SK-N-SH treated with all-trans-retinoic acid at 6 μM for 48 hours (cell line): ENCODE results near the gene QRSL1.

ENCODE experiments used
- ATAC-seq: fragments of 200-7000 bp; cut with Tn5 transposase; 3 replicates; pipeline ENCODE4 v1.9.1; 2020; ENCODE audit warnings: mild to moderate bottlenecking, moderate library complexity
- ARNTL ChIP-seq: fragments of 450-650 bp; formaldehyde crosslinking; IDR thresholded peaks from 2 replicates; pipeline ENCODE4 v1.5.0; 2020; ENCODE audit warnings: low read depth, mild to moderate bottlenecking, moderate library complexity, borderline replicate concordance
- CSDC2 ChIP-seq: fragments of 250-450 bp; sonication (Bioruptor Pico); IDR thresholded peaks from 2 replicates; pipeline ENCODE4 v1.5.0; 2020; ENCODE audit warnings: mild to moderate bottlenecking, moderate library complexity
- ESRRG ChIP-seq: fragments of 250-450 bp; sonication (Bioruptor Pico); IDR thresholded peaks from 2 replicates; pipeline ENCODE4 v1.6.1; 2021; ENCODE audit warnings: mild to moderate bottlenecking
- OSR1 ChIP-seq: fragments of 250-450 bp; sonication (Bioruptor Pico); IDR thresholded peaks from 2 replicates; pipeline ENCODE4 v1.8.0; 2022; ENCODE audit warnings: moderate library complexity, mild to moderate bottlenecking, inconsistent platforms
- PPARA ChIP-seq: fragments of 250-450 bp; sonication (Bioruptor Pico); IDR thresholded peaks from 2 replicates; pipeline ENCODE4 v1.5.0; 2020; ENCODE audit warnings: mild to moderate bottlenecking, borderline replicate concordance
- RARB ChIP-seq: fragments of 250-450 bp; sonication (Bioruptor Pico); IDR thresholded peaks from 2 replicates; pipeline ENCODE4 v1.8.0; 2021; ENCODE audit warnings: mild to moderate bottlenecking, moderate library complexity
- SNAI2 ChIP-seq: fragments of 250-450 bp; sonication (Bioruptor Pico); IDR thresholded peaks from 2 replicates; pipeline ENCODE4 v1.5.0; 2020; ENCODE audit warnings: mild to moderate bottlenecking, moderate library complexity
- TCF4 ChIP-seq: fragments of 250-450 bp; sonication (Bioruptor Pico); IDR thresholded peaks from 2 replicates; pipeline ENCODE4 v1.8.0; 2021; ENCODE audit warnings: mild to moderate bottlenecking, moderate library complexity, borderline replicate concordance
- TOX ChIP-seq: fragments of 250-450 bp; sonication (Bioruptor Pico); IDR thresholded peaks from 2 replicates; pipeline ENCODE4 v1.8.0; 2021; ENCODE audit warnings: mild to moderate bottlenecking, moderate library complexity, borderline replicate concordance
- ZC3H10 ChIP-seq: fragments of 250-450 bp; sonication (Bioruptor Pico); IDR thresholded peaks from 2 replicates; pipeline ENCODE4 v1.5.1; 2021; ENCODE audit warnings: mild to moderate bottlenecking, moderate library complexity
- ZFP3 ChIP-seq: fragments of 250-450 bp; sonication (Bioruptor Pico); IDR thresholded peaks from 2 replicates; pipeline ENCODE4 v1.5.0; 2020; ENCODE audit warnings: mild to moderate bottlenecking, moderate library complexity
- ZFP30 ChIP-seq: fragments of 450-650 bp; formaldehyde crosslinking; IDR thresholded peaks from 2 replicates; pipeline ENCODE4 v1.5.0; 2022; ENCODE audit warnings: mild to moderate bottlenecking, moderate library complexity
- ZNF70 ChIP-seq: fragments of 450-650 bp; formaldehyde crosslinking; IDR thresholded peaks from 2 replicates; pipeline ENCODE4 v1.5.0; 2020; ENCODE audit warnings: mild to moderate bottlenecking, moderate library complexity
- ZNF8 ChIP-seq: fragments of 450-650 bp; formaldehyde crosslinking; IDR thresholded peaks from 2 replicates; pipeline ENCODE4 v1.5.0; 2020; ENCODE audit warnings: mild to moderate bottlenecking, moderate library complexity
- TF ChIP-seq, protein P1 (sequence below): fragments of 250-450 bp; sonication (Bioruptor Pico); IDR thresholded peaks from 2 replicates; pipeline ENCODE4 v1.5.0; 2020; ENCODE audit warnings: mild to moderate bottlenecking, moderate library complexity
- TF ChIP-seq, protein P2 (sequence below): fragments of 250-450 bp; sonication (Bioruptor Pico); IDR thresholded peaks from 2 replicates; pipeline ENCODE4 v1.5.1; 2020; ENCODE audit warnings: low read depth, mild to moderate bottlenecking, moderate library complexity
- TF ChIP-seq, protein P3 (sequence below): fragments of 250-450 bp; sonication (Bioruptor Pico); IDR thresholded peaks from 2 replicates; pipeline ENCODE4 v1.5.1; 2021; ENCODE audit warnings: mild to moderate bottlenecking, moderate library complexity
- TF ChIP-seq, protein P4 (sequence below): fragments of 250-450 bp; sonication (Bioruptor Pico); IDR thresholded peaks from 2 replicates; pipeline ENCODE4 v1.8.0; 2020; ENCODE audit warnings: mild to moderate bottlenecking, moderate library complexity, borderline replicate concordance
- TF ChIP-seq, protein P5 (sequence below): fragments of 250-450 bp; sonication (Bioruptor Pico); IDR thresholded peaks from 2 replicates; pipeline ENCODE4 v1.8.0; 2021; ENCODE audit warnings: low read depth, mild to moderate bottlenecking, moderate library complexity, borderline replicate concordance

QRSL1 gene

DNA sequence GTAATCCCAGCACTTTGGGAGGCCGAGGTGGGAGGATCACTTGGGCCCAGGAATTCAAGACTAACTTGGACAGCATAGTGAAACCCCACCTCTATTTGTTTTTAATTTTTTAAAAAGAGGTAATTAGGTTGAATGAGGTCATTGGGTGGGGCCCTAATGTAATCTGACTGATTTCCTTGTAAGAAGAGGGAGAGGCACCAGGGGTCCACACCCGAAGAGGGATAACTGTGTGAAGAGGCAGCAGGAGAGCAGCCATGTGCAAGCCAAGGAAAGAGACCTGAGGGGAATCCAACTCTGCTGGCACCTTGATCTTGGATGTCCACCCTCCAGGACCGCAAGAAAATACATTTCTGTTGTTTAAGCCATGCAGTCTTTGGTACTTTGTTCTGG, 63.4 kb downstream of the QRSL1 start:
- TF ChIP-seq, protein P1, sequence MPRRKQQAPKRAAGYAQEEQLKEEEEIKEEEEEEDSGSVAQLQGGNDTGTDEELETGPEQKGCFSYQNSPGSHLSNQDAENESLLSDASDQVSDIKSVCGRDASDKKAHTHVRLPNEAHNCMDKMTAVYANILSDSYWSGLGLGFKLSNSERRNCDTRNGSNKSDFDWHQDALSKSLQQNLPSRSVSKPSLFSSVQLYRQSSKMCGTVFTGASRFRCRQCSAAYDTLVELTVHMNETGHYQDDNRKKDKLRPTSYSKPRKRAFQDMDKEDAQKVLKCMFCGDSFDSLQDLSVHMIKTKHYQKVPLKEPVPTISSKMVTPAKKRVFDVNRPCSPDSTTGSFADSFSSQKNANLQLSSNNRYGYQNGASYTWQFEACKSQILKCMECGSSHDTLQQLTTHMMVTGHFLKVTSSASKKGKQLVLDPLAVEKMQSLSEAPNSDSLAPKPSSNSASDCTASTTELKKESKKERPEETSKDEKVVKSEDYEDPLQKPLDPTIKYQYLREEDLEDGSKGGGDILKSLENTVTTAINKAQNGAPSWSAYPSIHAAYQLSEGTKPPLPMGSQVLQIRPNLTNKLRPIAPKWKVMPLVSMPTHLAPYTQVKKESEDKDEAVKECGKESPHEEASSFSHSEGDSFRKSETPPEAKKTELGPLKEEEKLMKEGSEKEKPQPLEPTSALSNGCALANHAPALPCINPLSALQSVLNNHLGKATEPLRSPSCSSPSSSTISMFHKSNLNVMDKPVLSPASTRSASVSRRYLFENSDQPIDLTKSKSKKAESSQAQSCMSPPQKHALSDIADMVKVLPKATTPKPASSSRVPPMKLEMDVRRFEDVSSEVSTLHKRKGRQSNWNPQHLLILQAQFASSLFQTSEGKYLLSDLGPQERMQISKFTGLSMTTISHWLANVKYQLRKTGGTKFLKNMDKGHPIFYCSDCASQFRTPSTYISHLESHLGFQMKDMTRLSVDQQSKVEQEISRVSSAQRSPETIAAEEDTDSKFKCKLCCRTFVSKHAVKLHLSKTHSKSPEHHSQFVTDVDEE (CRISPR knock-in tag), result no peak
- TF ChIP-seq OSR1 (CRISPR knock-in tag) (no peak), ARNTL (CRISPR knock-in tag) (no peak), PPARA (no peak), ZFP30 (CRISPR knock-in tag) (no peak), ZNF8 (CRISPR knock-in tag) (no peak), ESRRG (CRISPR knock-in tag) (no peak)
- TF ChIP-seq, protein P2, sequence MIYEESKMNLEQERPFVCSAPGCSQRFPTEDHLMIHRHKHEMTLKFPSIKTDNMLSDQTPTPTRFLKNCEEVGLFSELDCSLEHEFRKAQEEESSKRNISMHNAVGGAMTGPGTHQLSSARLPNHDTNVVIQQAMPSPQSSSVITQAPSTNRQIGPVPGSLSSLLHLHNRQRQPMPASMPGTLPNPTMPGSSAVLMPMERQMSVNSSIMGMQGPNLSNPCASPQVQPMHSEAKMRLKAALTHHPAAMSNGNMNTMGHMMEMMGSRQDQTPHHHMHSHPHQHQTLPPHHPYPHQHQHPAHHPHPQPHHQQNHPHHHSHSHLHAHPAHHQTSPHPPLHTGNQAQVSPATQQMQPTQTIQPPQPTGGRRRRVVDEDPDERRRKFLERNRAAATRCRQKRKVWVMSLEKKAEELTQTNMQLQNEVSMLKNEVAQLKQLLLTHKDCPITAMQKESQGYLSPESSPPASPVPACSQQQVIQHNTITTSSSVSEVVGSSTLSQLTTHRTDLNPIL, result no peak
- TF ChIP-seq, all 23 proteins: peak for 0
- ATAC-seq, result no peak

DNA sequence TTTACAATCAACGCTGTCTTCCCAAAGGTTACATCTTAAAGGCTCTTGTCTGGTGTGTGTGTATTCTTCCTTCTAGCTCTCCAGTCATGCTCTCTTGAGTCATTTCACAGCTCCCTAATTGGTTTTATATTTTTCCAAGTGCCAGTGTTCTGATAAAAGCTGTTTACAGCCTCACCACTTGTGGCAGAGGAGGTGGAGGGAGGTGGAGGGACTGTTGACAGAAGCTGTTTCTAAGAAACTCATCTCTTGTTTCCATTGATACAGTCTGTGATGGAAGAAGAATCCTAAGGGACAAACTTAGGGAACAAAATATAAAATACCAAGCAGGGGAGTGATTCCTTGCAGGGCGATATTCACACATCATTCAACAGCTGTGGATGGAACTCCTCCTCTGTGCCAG, 64.0 kb downstream of the QRSL1 start:
- no peak for ATAC-seq
- TF ChIP-seq ARNTL (CRISPR knock-in tag), result no peak
- TF ChIP-seq, protein P1 (CRISPR knock-in tag), result no peak
- no peak for TF ChIP-seq ESRRG (CRISPR knock-in tag)
- TF ChIP-seq, protein P3, sequence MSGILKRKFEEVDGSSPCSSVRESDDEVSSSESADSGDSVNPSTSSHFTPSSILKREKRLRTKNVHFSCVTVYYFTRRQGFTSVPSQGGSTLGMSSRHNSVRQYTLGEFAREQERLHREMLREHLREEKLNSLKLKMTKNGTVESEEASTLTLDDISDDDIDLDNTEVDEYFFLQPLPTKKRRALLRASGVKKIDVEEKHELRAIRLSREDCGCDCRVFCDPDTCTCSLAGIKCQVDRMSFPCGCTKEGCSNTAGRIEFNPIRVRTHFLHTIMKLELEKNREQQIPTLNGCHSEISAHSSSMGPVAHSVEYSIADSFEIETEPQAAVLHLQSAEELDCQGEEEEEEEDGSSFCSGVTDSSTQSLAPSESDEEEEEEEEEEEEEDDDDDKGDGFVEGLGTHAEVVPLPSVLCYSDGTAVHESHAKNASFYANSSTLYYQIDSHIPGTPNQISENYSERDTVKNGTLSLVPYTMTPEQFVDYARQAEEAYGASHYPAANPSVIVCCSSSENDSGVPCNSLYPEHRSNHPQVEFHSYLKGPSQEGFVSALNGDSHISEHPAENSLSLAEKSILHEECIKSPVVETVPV (CRISPR knock-in tag), result no peak
- TF ChIP-seq, protein P4, sequence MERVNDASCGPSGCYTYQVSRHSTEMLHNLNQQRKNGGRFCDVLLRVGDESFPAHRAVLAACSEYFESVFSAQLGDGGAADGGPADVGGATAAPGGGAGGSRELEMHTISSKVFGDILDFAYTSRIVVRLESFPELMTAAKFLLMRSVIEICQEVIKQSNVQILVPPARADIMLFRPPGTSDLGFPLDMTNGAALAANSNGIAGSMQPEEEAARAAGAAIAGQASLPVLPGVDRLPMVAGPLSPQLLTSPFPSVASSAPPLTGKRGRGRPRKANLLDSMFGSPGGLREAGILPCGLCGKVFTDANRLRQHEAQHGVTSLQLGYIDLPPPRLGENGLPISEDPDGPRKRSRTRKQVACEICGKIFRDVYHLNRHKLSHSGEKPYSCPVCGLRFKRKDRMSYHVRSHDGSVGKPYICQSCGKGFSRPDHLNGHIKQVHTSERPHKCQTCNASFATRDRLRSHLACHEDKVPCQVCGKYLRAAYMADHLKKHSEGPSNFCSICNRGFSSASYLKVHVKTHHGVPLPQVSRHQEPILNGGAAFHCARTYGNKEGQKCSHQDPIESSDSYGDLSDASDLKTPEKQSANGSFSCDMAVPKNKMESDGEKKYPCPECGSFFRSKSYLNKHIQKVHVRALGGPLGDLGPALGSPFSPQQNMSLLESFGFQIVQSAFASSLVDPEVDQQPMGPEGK (CRISPR knock-in tag), result no peak
- no peak for TF ChIP-seq PPARA
- no peak for TF ChIP-seq ZFP3 (CRISPR knock-in tag)
- TF ChIP-seq RARB, result no peak
- TF ChIP-seq TOX (CRISPR knock-in tag), result no peak
- TF ChIP-seq, protein P5, sequence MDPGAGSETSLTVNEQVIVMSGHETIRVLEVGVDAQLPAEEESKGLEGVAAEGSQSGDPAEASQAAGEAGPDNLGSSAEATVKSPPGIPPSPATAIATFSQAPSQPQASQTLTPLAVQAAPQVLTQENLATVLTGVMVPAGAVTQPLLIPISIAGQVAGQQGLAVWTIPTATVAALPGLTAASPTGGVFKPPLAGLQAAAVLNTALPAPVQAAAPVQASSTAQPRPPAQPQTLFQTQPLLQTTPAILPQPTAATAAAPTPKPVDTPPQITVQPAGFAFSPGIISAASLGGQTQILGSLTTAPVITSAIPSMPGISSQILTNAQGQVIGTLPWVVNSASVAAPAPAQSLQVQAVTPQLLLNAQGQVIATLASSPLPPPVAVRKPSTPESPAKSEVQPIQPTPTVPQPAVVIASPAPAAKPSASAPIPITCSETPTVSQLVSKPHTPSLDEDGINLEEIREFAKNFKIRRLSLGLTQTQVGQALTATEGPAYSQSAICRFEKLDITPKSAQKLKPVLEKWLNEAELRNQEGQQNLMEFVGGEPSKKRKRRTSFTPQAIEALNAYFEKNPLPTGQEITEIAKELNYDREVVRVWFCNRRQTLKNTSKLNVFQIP (CRISPR knock-in tag), result no peak
- TF ChIP-seq ZFP30 (CRISPR knock-in tag), result no peak
- no peak for TF ChIP-seq CSDC2
- no peak for TF ChIP-seq TCF4
- TF ChIP-seq ZNF8 (CRISPR knock-in tag), result no peak
- TF ChIP-seq SNAI2 (CRISPR knock-in tag), result no peak
- no peak for TF ChIP-seq ZNF70
- TF ChIP-seq ZC3H10 (CRISPR knock-in tag), result no peak
- TF ChIP-seq, protein P2, result no peak
- no peak for TF ChIP-seq OSR1 (CRISPR knock-in tag)
